ENCODE measurements around the gene REC114.

Gene REC114

GRCh38 chr15:73517566-73517965 lies 74.6 kb downstream of the REC114 start:
- TF ChIP-seq TAF1 (IDR thresholded peaks at IDR 0.05; ENCODE audit: borderline replicate concordance, insufficient read depth, low read length) (no peak), SIN3A (IDR thresholded peaks at IDR 0.05; ENCODE audit: borderline replicate concordance, insufficient read depth, low read length) (no peak), FOXP2 (optimal IDR thresholded peaks at IDR 0.05; ENCODE audit: borderline replicate concordance, extremely low read depth, extremely low read length, insufficient read depth) (no peak), REST (IDR thresholded peaks at IDR 0.05; ENCODE audit: insufficient read depth in 1 of 2, low read depth in 2 of 2, low read length in 2 of 2) (no peak), POLR2AphosphoS5 (IDR thresholded peaks at IDR 0.05; ENCODE audit: low read depth, low read length) (no peak)

- TF ChIP-seq POLR2AphosphoS5 (IDR thresholded peaks at IDR 0.05; ENCODE audit: low read depth, low read length) (no peak), TAF1 (IDR thresholded peaks at IDR 0.05; ENCODE audit: borderline replicate concordance, insufficient read depth, low read length) (no peak), REST (IDR thresholded peaks at IDR 0.05; ENCODE audit: insufficient read depth in 1 of 2, low read depth in 2 of 2, low read length in 2 of 2) (no peak), SIN3A (IDR thresholded peaks at IDR 0.05; ENCODE audit: borderline replicate concordance, insufficient read depth, low read length) (no peak), FOXP2 (optimal IDR thresholded peaks at IDR 0.05; ENCODE audit: borderline replicate concordance, extremely low read depth, extremely low read length, insufficient read depth) (no peak)
Measured at GRCh38 chr15:73518180-73518862, 75.4 kb downstream of the REC114 start.

GRCh38 chr15:73518876-73519733 lies 76.1 kb downstream of the REC114 start:
- TF ChIP-seq TAF1 (IDR thresholded peaks at IDR 0.05; ENCODE audit: borderline replicate concordance, insufficient read depth, low read length) (no peak), POLR2AphosphoS5 (IDR thresholded peaks at IDR 0.05; ENCODE audit: low read depth, low read length) (no peak)

GRCh38 chr15:73522011-73522410 lies 79.0 kb downstream of the REC114 start:
- TF ChIP-seq REST (IDR thresholded peaks at IDR 0.05; ENCODE audit: insufficient read depth in 1 of 2, low read depth in 2 of 2, low read length in 2 of 2) (no peak), TAF1 (IDR thresholded peaks at IDR 0.05; ENCODE audit: borderline replicate concordance, insufficient read depth, low read length) (no peak), POLR2AphosphoS5 (IDR thresholded peaks at IDR 0.05; ENCODE audit: low read depth, low read length) (no peak), FOXP2 (optimal IDR thresholded peaks at IDR 0.05; ENCODE audit: borderline replicate concordance, extremely low read depth, extremely low read length, insufficient read depth) (no peak), SIN3A (IDR thresholded peaks at IDR 0.05; ENCODE audit: borderline replicate concordance, insufficient read depth, low read length) (no peak)

GRCh38 chr15:73524919-73525318 lies 82.0 kb downstream of the REC114 start:
- TF ChIP-seq SIN3A (IDR thresholded peaks at IDR 0.05; ENCODE audit: borderline replicate concordance, insufficient read depth, low read length), result no peak

- no peak for TF ChIP-seq TAF1 (IDR thresholded peaks at IDR 0.05; ENCODE audit: borderline replicate concordance, insufficient read depth, low read length)
- TF ChIP-seq SIN3A (IDR thresholded peaks at IDR 0.05; ENCODE audit: borderline replicate concordance, insufficient read depth, low read length), result no peak
- no peak for TF ChIP-seq POLR2AphosphoS5 (IDR thresholded peaks at IDR 0.05; ENCODE audit: low read depth, low read length)
- no peak for TF ChIP-seq FOXP2 (optimal IDR thresholded peaks at IDR 0.05; ENCODE audit: borderline replicate concordance, extremely low read depth, extremely low read length, insufficient read depth)
- TF ChIP-seq REST (IDR thresholded peaks at IDR 0.05; ENCODE audit: insufficient read depth in 1 of 2, low read depth in 2 of 2, low read length in 2 of 2), result no peak
Measured at GRCh38 chr15:73527598-73527997, 84.6 kb downstream of the REC114 start.

Data from PFSK-1 (cell line).